H9 (cell line): ENCODE measurements around the gene SPDEF. TPM values are rescaled to one million over a fixed set of nuclear protein-coding genes. Genes with fewer than 3 reads are reported as not detected.

ENCODE experiments used
- DNase-seq: peaks from one replicate; pipeline ENCODE4 v3.0.0-alpha.2; 2017
- H2AFZ ChIP-seq: one replicate; pipeline ENCODE4 v1.6.1; 2013; ENCODE audit warnings: mild to moderate bottlenecking, low read length, control low read depth, moderate library complexity
- H2AK5ac ChIP-seq: 2 replicates; pipeline ENCODE4 v1.6.1; 2013; ENCODE audit warnings: low read length, control low read depth, mixed read lengths; ENCODE audit not compliant: insufficient read length
- H2BK120ac ChIP-seq: one replicate; pipeline ENCODE4 v1.6.1; 2013; ENCODE audit warnings: low read depth, mild to moderate bottlenecking, low read length, control low read depth, inconsistent platforms; ENCODE audit not compliant: poor library complexity, severe bottlenecking
- H2BK12ac ChIP-seq: 2 replicates; pipeline ENCODE4 v1.6.1; 2013; ENCODE audit warnings: low read length, control low read depth, mixed read lengths, low read depth; ENCODE audit not compliant: insufficient read length
- H2BK15ac ChIP-seq: 2 replicates; pipeline ENCODE4 v1.6.1; 2013; ENCODE audit warnings: low read depth, low read length, control low read depth
- H2BK20ac ChIP-seq: one replicate; pipeline ENCODE4 v1.6.1; 2013; ENCODE audit warnings: low read depth, mild to moderate bottlenecking, low read length, control low read depth, inconsistent platforms; ENCODE audit not compliant: poor library complexity, severe bottlenecking
- H2BK5ac ChIP-seq: 2 replicates; pipeline ENCODE4 v1.6.1; 2013; ENCODE audit warnings: low read length, control low read depth, mixed read lengths; ENCODE audit not compliant: insufficient read length
- H3K14ac ChIP-seq: 2 replicates; pipeline ENCODE4 v1.6.1; 2013; ENCODE audit warnings: low read length, control low read depth; ENCODE audit not compliant: insufficient read depth
- H3K18ac ChIP-seq: 2 replicates; pipeline ENCODE4 v1.6.1; 2013; ENCODE audit warnings: low read depth, mild to moderate bottlenecking, mixed read lengths, low read length, control low read depth; ENCODE audit not compliant: insufficient read length
- H3K23ac ChIP-seq: 2 replicates; pipeline ENCODE4 v1.6.1; 2013; ENCODE audit warnings: low read length, control low read depth, mixed read lengths, low read depth; ENCODE audit not compliant: insufficient read length
- H3K23me2 ChIP-seq: 2 replicates; pipeline ENCODE4 v1.6.1; 2013; ENCODE audit warnings: low read depth, mild to moderate bottlenecking, mixed read lengths, low read length, control low read depth; ENCODE audit not compliant: insufficient read length, poor library complexity, severe bottlenecking
- H3K27ac ChIP-seq: 2 replicates; pipeline ENCODE4 v1.5.1; 2013; ENCODE audit warnings: low read length, control low read depth, mixed read lengths, low read depth; ENCODE audit not compliant: insufficient read length
- H3K27me3 ChIP-seq: 2 replicates; pipeline ENCODE4 v1.6.1; 2013; ENCODE audit warnings: low read length, control low read depth, inconsistent platforms; ENCODE audit not compliant: insufficient read depth
- H3K4ac ChIP-seq: 2 replicates; pipeline ENCODE4 v1.6.1; 2013; ENCODE audit warnings: low read depth, mild to moderate bottlenecking, control low read depth, inconsistent platforms, low read length, moderate library complexity
- H3K4me1 ChIP-seq: 2 replicates; pipeline ENCODE4 v1.6.1; 2013; ENCODE audit warnings: low read length, control low read depth, inconsistent platforms; ENCODE audit not compliant: insufficient read depth
- H3K4me2 ChIP-seq: 2 replicates; pipeline ENCODE4 v1.6.1; 2013; ENCODE audit warnings: low read length, control low read depth, mixed read lengths; ENCODE audit not compliant: insufficient read length, insufficient read depth
- H3K56ac ChIP-seq: 2 replicates; pipeline ENCODE4 v1.6.1; 2013; ENCODE audit warnings: low read depth, mild to moderate bottlenecking, mixed read lengths, low read length, control low read depth; ENCODE audit not compliant: insufficient read length
- H3K79me1 ChIP-seq: 2 replicates; pipeline ENCODE4 v1.6.1; 2013; ENCODE audit warnings: low read depth, mild to moderate bottlenecking, moderate library complexity, low read length, control low read depth, inconsistent platforms; ENCODE audit not compliant: insufficient read depth, poor library complexity, severe bottlenecking
- H3K79me2 ChIP-seq: 2 replicates; pipeline ENCODE4 v1.6.1; 2013; ENCODE audit warnings: low read length, control low read depth, inconsistent platforms; ENCODE audit not compliant: insufficient read depth
- H3K9ac ChIP-seq: 2 replicates; pipeline ENCODE4 v1.6.1; 2013; ENCODE audit warnings: low read length, control low read depth, mixed read lengths; ENCODE audit not compliant: insufficient read length; ENCODE audit errors: extremely low read depth
- H3K9me3 ChIP-seq: one replicate; pipeline ENCODE4 v1.6.1; 2013; ENCODE audit warnings: low read depth, low read length, inconsistent platforms; ENCODE audit not compliant: control insufficient read depth
- H3T11ph ChIP-seq: one replicate; pipeline ENCODE4 v1.6.1; 2013; ENCODE audit warnings: mild to moderate bottlenecking, low read length, control low read depth, inconsistent platforms
- H4K20me1 ChIP-seq: one replicate; pipeline ENCODE4 v1.6.1; 2013; ENCODE audit not compliant: control insufficient read depth, insufficient read length, insufficient read depth
- H4K5ac ChIP-seq: 2 replicates; pipeline ENCODE4 v1.6.1; 2013; ENCODE audit warnings: low read depth, mild to moderate bottlenecking, mixed read lengths, low read length, control low read depth; ENCODE audit not compliant: insufficient read length
- H4K8ac ChIP-seq: replicated peaks from 2 replicates; pipeline ENCODE4 v1.6.1; 2013; ENCODE audit warnings: low read length, control low read depth, mixed read lengths, low read depth; ENCODE audit not compliant: insufficient read length
- H4K91ac ChIP-seq: 2 replicates; pipeline ENCODE4 v1.6.1; 2013; ENCODE audit warnings: low read depth, mild to moderate bottlenecking, moderate library complexity, mixed read lengths, low read length, control low read depth; ENCODE audit not compliant: insufficient read length
- H3K27ac Mint-ChIP-seq, 3 experiments: 2 replicates in 2 of 3; 3 replicates in 1 of 3; pipeline ENCODE4 v1.8.0; 2020 to 2021; ENCODE audit warnings: mixed read lengths in 3 of 3, mild to moderate bottlenecking in 1 of 3, moderate library complexity in 1 of 3
- H3K27me3 Mint-ChIP-seq: 2 replicates; pipeline ENCODE4 v1.8.0; 2021; ENCODE audit warnings: low read depth, mild to moderate bottlenecking, moderate library complexity, mixed read lengths
- H3K36me3 Mint-ChIP-seq, 3 experiments: 2 replicates in 2 of 3; 3 replicates in 1 of 3; pipeline ENCODE4 v1.8.0; 2020 to 2021; ENCODE audit warnings: low read depth in 3 of 3, mixed read lengths in 3 of 3; ENCODE audit not compliant: insufficient read depth in 1 of 3
- H3K4me1 Mint-ChIP-seq, 2 experiments: 2 replicates each; pipeline ENCODE4 v1.8.0; 2020; ENCODE audit warnings: mixed read lengths in 2 of 2
- H3K4me3 Mint-ChIP-seq, 2 experiments: 2 replicates in 1 of 2; 3 replicates in 1 of 2; pipeline ENCODE4 v1.8.0; 2020 to 2021; ENCODE audit warnings: mild to moderate bottlenecking in 2 of 2, mixed read lengths in 2 of 2, moderate library complexity in 1 of 2
- H3K9me3 Mint-ChIP-seq, 2 experiments: 2 replicates in 1 of 2; 3 replicates in 1 of 2; pipeline ENCODE4 v1.8.0; 2020; ENCODE audit warnings: mild to moderate bottlenecking in 2 of 2, mixed read lengths in 2 of 2, moderate library complexity in 1 of 2
- WGBS: extraction: QIAGEN DNeasy Blood & Tissue Kit; methylation state at CpG from one replicate; pipeline ENCODE4 v1.1.7; 2013; ENCODE audit warnings: missing lambda C conversion rate, low lambda C conversion rate, mixed read lengths; ENCODE audit not compliant: insufficient read length; ENCODE audit errors: extremely low coverage; 5-methylcytosine and 5-hydroxymethylcytosine counted together
- total RNA-seq: library from RNA; stranded (reverse); gene quantifications from 2 replicates; pipeline ENCODE4 v1.2.1, GENCODE V29; 2021
- TF ChIP-seq, protein P1 (sequence below): fragments of 200-600 bp; sonication (generic); conservative IDR thresholded peaks from 3 replicates; pipeline ENCODE4 v1.8.0; 2021; ENCODE audit warnings: antibody characterized with exemption, mild to moderate bottlenecking

The SPDEF gene
- total RNA-seq, 1 experiment from 2014 or later = 0.15 TPM

DNA sequence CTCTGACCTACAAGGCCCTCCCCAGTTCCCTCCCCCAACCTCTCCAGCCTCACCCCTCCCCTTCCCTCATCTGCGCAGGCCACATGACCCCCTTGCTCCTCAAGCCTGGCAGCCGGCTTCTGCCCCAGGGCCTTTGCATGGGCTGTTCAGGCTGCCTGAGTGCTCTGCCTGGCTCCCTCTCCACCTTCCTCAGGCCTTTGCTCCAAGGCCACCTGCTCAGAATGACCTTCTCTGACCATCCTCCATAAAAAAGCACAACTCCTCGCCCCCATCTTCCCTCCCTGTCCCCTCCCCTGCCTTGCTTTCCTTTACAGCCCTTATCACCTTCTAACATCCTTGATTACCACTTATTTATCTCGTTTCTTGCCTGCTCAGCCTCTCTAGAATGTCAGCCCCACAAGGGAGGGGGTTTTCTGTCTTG, 38.7 kb downstream of the SPDEF start:
- H3K4me1 Mint-ChIP-seq = peaks cover 27 to 46% of the 10 kb centered on the region in 2 experiments
- no peak overlapping the region for H3K4me3 Mint-ChIP-seq
- Histone ChIP-seq H3K23me2 (peaks cover 9% of the 10 kb centered on the region), H4K20me1 (no peaks in the 10 kb centered on the region), H3T11ph (no peak overlapping the region), H3K4me1 (peaks cover 1% of the 10 kb centered on the region; the same call in 1 of the 2 replicates), H4K91ac (no peak overlapping the region), H3K9ac (no peak overlapping the region), H3K56ac (no peak overlapping the region), H3K9me3 (no peaks in the 10 kb centered on the region), H4K5ac (no peak overlapping the region), H3K79me2 (no peaks in the 10 kb centered on the region), H2BK5ac (no peak overlapping the region), H3K4ac (no peak overlapping the region), H2BK15ac (no peak overlapping the region), H3K27ac (no peak overlapping the region), H2AFZ (no peak overlapping the region), H2AK5ac (no peak overlapping the region), H4K8ac (no peak overlapping the region), H2BK20ac (no peak overlapping the region), H2BK120ac (no peak overlapping the region), H3K79me1 (no peaks in the 10 kb centered on the region), H3K14ac (no peak overlapping the region), H3K18ac (no peak overlapping the region), H2BK12ac (no peak overlapping the region), H3K23ac (no peak overlapping the region), H3K4me2 (no peak overlapping the region), H3K27me3 (no peaks in the 10 kb centered on the region)
- no peaks in the 10 kb centered on the region for H3K36me3 Mint-ChIP-seq
- H3K9me3 Mint-ChIP-seq = no peaks in the 10 kb centered on the region
- WGBS = no CpG with 5 or more reads among the region's 4 CpGs
- H3K27me3 Mint-ChIP-seq = peaks cover 19% of the 10 kb centered on the region
- TF ChIP-seq, protein P1, sequence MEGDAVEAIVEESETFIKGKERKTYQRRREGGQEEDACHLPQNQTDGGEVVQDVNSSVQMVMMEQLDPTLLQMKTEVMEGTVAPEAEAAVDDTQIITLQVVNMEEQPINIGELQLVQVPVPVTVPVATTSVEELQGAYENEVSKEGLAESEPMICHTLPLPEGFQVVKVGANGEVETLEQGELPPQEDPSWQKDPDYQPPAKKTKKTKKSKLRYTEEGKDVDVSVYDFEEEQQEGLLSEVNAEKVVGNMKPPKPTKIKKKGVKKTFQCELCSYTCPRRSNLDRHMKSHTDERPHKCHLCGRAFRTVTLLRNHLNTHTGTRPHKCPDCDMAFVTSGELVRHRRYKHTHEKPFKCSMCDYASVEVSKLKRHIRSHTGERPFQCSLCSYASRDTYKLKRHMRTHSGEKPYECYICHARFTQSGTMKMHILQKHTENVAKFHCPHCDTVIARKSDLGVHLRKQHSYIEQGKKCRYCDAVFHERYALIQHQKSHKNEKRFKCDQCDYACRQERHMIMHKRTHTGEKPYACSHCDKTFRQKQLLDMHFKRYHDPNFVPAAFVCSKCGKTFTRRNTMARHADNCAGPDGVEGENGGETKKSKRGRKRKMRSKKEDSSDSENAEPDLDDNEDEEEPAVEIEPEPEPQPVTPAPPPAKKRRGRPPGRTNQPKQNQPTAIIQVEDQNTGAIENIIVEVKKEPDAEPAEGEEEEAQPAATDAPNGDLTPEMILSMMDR = no peak
- no peak for DNase-seq
- no peak overlapping the region for H3K27ac Mint-ChIP-seq
